A549 treated with GW870086 at 1 μM for 4 hours (cell line): ENCODE results near the gene CFL2. TPM values are rescaled to one million over a fixed set of nuclear protein-coding genes. Genes with fewer than 3 reads are reported as not detected.

Experiments used
- total RNA-seq: library from RNA; stranded (reverse); fragments of 200-300 nt; extraction: Qiagen RNA extraction; gene quantifications from 5 replicates; pipeline ENCODE4 v1.2.3, GENCODE V29; 2022; ENCODE audit warnings: low read depth

CFL2 gene
- total RNA-seq: 98.8 to 120 TPM (median 117 TPM) in 5 replicates

GRCh38 chr14:34714320-34715126, at the start of gene CFL2:
Gene CFL2 (minus strand): TSS chr14:34714593. CDS start chr14:34714540, 53 bp downstream.

Other genes starting within 250 kb of the CFL2 start
- gene EAPP, start 174.9 kb downstream of the CFL2 start, total RNA-seq: 34.2 to 48.2 TPM (median 39.7 TPM) in 5 replicates
- gene SNX6, start 84.4 kb downstream of the CFL2 start, total RNA-seq: 56.7 to 99.7 TPM (median 76.6 TPM) in 5 replicates
- 20.6 to 34.7 TPM (median 28.2 TPM) in 5 replicates for gene BAZ1A, start 160.8 kb upstream of the CFL2 start, total RNA-seq